Activated gamma-delta T cell (primary cell): ENCODE measurements around the gene PAK6.

Experiments used
- DNase-seq: peaks from one replicate; lab custom pipeline; 2025; lab: John Stamatoyannopoulos, UW

PAK6 gene

GRCh38 chr15:40255033-40255432, 16.2 kb downstream of the PAK6 start:
- DNase-seq: no peak

- DNase-seq: no peak
Measured at GRCh38 chr15:40256638-40257235, 17.9 kb downstream of the PAK6 start.

- no peak for DNase-seq
Measured at GRCh38 chr15:40257656-40258450, 19.0 kb downstream of the PAK6 start.

- DNase-seq: no peak
Measured at GRCh38 chr15:40258544-40258943, 19.7 kb downstream of the PAK6 start.

GRCh38 chr15:40259021-40259420, 20.2 kb downstream of the PAK6 start:
- DNase-seq: no peak

GRCh38 chr15:40263024-40263754, 24.3 kb downstream of the PAK6 start:
- no peak for DNase-seq

- no peak for DNase-seq
Measured at GRCh38 chr15:40264321-40265153, 25.7 kb downstream of the PAK6 start.

- no peak for DNase-seq
Measured at GRCh38 chr15:40265355-40265754, 26.5 kb downstream of the PAK6 start.

- DNase-seq: no peak
Measured at GRCh38 chr15:40265875-40266274, 27.0 kb downstream of the PAK6 start.

GRCh38 chr15:40266828-40267304, 28.0 kb downstream of the PAK6 start:
- no peak for DNase-seq

GRCh38 chr15:40267670-40268069, 28.8 kb downstream of the PAK6 start:
- no peak for DNase-seq

GRCh38 chr15:40269604-40270003, 30.7 kb downstream of the PAK6 start:
- no peak for DNase-seq

GRCh38 chr15:40270246-40270995, 31.6 kb downstream of the PAK6 start:
- no peak for DNase-seq

GRCh38 chr15:40271685-40272484, 33.0 kb downstream of the PAK6 start:
- no peak for DNase-seq

- DNase-seq: no peak
Measured at GRCh38 chr15:40272485-40273056, 33.7 kb downstream of the PAK6 start.

- DNase-seq: no peak
Measured at GRCh38 chr15:40273428-40273827, 34.6 kb downstream of the PAK6 start.

- peak; percentile 34 for DNase-seq
Measured at GRCh38 chr15:40274350-40275274, 35.7 kb downstream of the PAK6 start.

GRCh38 chr15:40275523-40275922, 36.7 kb downstream of the PAK6 start:
- DNase-seq: no peak

GRCh38 chr15:40275954-40276353, 37.1 kb downstream of the PAK6 start:
- no peak for DNase-seq
